Ishikawa (cell line): ENCODE results near the gene TMBIM1.

ENCODE experiments used
- CEBPB ChIP-seq: IDR thresholded peaks from 2 replicates; pipeline ENCODE4 v1.6.1; 2012
- EP300 ChIP-seq: IDR thresholded peaks from 2 replicates; pipeline ENCODE4 v1.6.1; 2012; ENCODE audit warnings: borderline replicate concordance
- YY1 ChIP-seq: IDR thresholded peaks from 2 replicates; pipeline ENCODE4 v1.6.1; 2012; ENCODE audit warnings: low read depth

- TF ChIP-seq EP300 (no peak), YY1 (no peak), CEBPB (no peak)
Measured at GRCh38 chr2:218322768-218323525, 30.6 kb upstream of the TMBIM1 start.
